BLaER1 (cell line): ENCODE measurements around the gene TANGO2.

Experiments used
- H3K27ac ChIP-seq: shearing (Covaris generic); formaldehyde crosslinking; 2 replicates; pipeline ENCODE4 v1.8.1; 2022
- H3K27me3 ChIP-seq: shearing (Covaris generic); formaldehyde crosslinking; 2 replicates; pipeline ENCODE4 v1.8.1; 2022
- H3K36me3 ChIP-seq: shearing (Covaris generic); formaldehyde crosslinking; 2 replicates; pipeline ENCODE4 v1.8.1; 2022
- H3K4me1 ChIP-seq: shearing (Covaris generic); formaldehyde crosslinking; 2 replicates; pipeline ENCODE4 v1.8.1; 2022
- H3K4me2 ChIP-seq: shearing (Covaris generic); formaldehyde crosslinking; 2 replicates; pipeline ENCODE4 v1.8.1; 2022
- H3K4me3 ChIP-seq: shearing (Covaris generic); formaldehyde crosslinking; 2 replicates; pipeline ENCODE4 v1.8.1; 2022
- H3K9ac ChIP-seq: shearing (Covaris generic); formaldehyde crosslinking; 2 replicates; pipeline ENCODE4 v1.8.1; 2022
- H3K9me3 ChIP-seq: shearing (Covaris generic); formaldehyde crosslinking; 2 replicates; pipeline ENCODE4 v1.8.1; 2022
- H4K20me1 ChIP-seq: shearing (Covaris generic); formaldehyde crosslinking; 2 replicates; pipeline ENCODE4 v1.8.1; 2022
- Cebpa-rat ChIP-seq: shearing (Covaris generic); IDR thresholded peaks from 2 replicates; pipeline ENCODE4 v1.8.1; 2022

The TANGO2 gene

GRCh38 chr22:20002128-20002527 lies 18.8 kb upstream of the TANGO2 start:
- H3K36me3 ChIP-seq, result no peaks in the 10 kb centered on the region; the same call in 1 of the 2 replicates
- no peaks in the 10 kb centered on the region for H4K20me1 ChIP-seq
- peak overlapping the region; percentile 78 for H3K4me2 ChIP-seq
- peaks cover 61% of the 10 kb centered on the region for H3K4me1 ChIP-seq
- H3K4me3 ChIP-seq, result no peak overlapping the region
- H3K27me3 ChIP-seq, result no peaks in the 10 kb centered on the region
- TF ChIP-seq Cebpa-rat, result no peak
- H3K27ac ChIP-seq, result peak overlapping the region; percentile 33; the same call in 1 of the 2 replicates
- H3K9me3 ChIP-seq, result peaks cover 17% of the 10 kb centered on the region
- H3K9ac ChIP-seq, result peak overlapping the region; percentile 25; the same call in 1 of the 2 replicates

DNA sequence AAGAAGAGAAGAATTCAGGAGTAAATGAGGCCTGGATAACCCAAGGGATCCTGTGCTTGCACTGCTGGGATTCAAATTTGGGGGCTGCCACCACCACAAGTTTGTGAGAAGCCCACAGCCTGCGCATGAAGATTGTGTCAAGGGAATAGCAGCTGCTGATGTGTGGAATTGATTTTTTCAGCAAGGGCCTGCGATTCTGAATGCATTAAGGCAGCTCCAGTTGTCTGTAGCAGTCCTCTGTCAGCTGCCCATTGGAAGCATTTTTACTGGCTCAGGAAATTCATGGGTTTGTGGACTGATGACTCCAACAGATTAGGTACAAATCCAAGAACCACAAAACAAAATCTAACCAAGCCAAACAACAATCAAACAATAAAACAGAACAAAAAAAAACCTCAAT lies 18.3 kb upstream of the TANGO2 start:
- H3K4me2 ChIP-seq, result peak overlapping the region; percentile 78
- H3K27ac ChIP-seq, result peak overlapping the region; percentile 33; the same call in 1 of the 2 replicates
- peaks cover 56% of the 10 kb centered on the region for H3K4me1 ChIP-seq
- H4K20me1 ChIP-seq, result no peaks in the 10 kb centered on the region
- peaks cover 17% of the 10 kb centered on the region for H3K9me3 ChIP-seq
- TF ChIP-seq Cebpa-rat, result no peak
- H3K9ac ChIP-seq, result peak overlapping the region; percentile 25; the same call in 1 of the 2 replicates
- H3K27me3 ChIP-seq, result no peaks in the 10 kb centered on the region
- no peaks in the 10 kb centered on the region; the same call in 1 of the 2 replicates for H3K36me3 ChIP-seq
- H3K4me3 ChIP-seq, result no peak overlapping the region

GRCh38 chr22:20003304-20003703 lies 17.6 kb upstream of the TANGO2 start:
- TF ChIP-seq Cebpa-rat, result no peak
- H3K9me3 ChIP-seq, result peaks cover 17% of the 10 kb centered on the region
- no peaks in the 10 kb centered on the region for H3K27me3 ChIP-seq
- no peak overlapping the region for H3K27ac ChIP-seq
- no peaks in the 10 kb centered on the region for H4K20me1 ChIP-seq
- H3K4me1 ChIP-seq, result peaks cover 49% of the 10 kb centered on the region
- H3K9ac ChIP-seq, result no peak overlapping the region
- no peak overlapping the region for H3K4me3 ChIP-seq
- H3K36me3 ChIP-seq, result no peaks in the 10 kb centered on the region; the same call in 1 of the 2 replicates
- H3K4me2 ChIP-seq, result no peak overlapping the region

DNA sequence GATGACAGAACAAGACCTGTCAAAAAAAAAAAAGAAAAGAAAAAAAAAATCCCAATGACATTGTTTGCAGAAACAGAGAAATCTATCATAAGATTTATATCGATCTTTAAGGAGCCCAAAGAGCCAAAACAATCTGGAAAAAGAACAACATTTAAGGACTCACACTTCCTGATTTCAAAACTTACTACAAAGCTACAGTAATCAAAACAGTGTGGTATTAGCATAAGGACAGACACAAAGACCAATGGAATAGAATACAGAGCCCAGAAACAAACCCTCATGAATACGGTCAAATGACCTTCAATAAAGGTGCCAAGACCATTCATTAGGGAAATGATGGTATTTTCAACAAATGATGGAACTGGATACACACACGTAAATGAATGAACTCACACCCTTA lies 16.4 kb upstream of the TANGO2 start:
- Histone ChIP-seq H3K27me3 (no peaks in the 10 kb centered on the region), H4K20me1 (no peaks in the 10 kb centered on the region), H3K9me3 (peaks cover 17% of the 10 kb centered on the region), H3K9ac (no peak overlapping the region), H3K4me1 (peaks cover 38% of the 10 kb centered on the region), H3K27ac (no peak overlapping the region), H3K4me3 (no peak overlapping the region), H3K36me3 (no peaks in the 10 kb centered on the region; the same call in 1 of the 2 replicates), H3K4me2 (no peak overlapping the region)
- TF ChIP-seq Cebpa-rat, result no peak

GRCh38 chr22:20008221-20008995 lies 12.5 kb upstream of the TANGO2 start:
- H3K4me1 ChIP-seq, result peaks cover 40% of the 10 kb centered on the region

GRCh38 chr22:20009018-20009491 lies 11.9 kb upstream of the TANGO2 start:
- Histone ChIP-seq H3K9me3 (peaks cover 7% of the 10 kb centered on the region), H3K27me3 (no peaks in the 10 kb centered on the region), H4K20me1 (no peaks in the 10 kb centered on the region), H3K4me1 (peaks cover 44% of the 10 kb centered on the region), H3K9ac (no peak overlapping the region), H3K36me3 (no peaks in the 10 kb centered on the region; the same call in 1 of the 2 replicates), H3K27ac (no peak overlapping the region), H3K4me2 (no peak overlapping the region), H3K4me3 (no peak overlapping the region)
- no peak for TF ChIP-seq Cebpa-rat

More at GRCh38 chr22:20008221-20008995, 12.5 kb upstream of the TANGO2 start:
- no peak overlapping the region for H3K9ac ChIP-seq
- no peaks in the 10 kb centered on the region for H4K20me1 ChIP-seq
- no peak overlapping the region for H3K4me2 ChIP-seq
- no peak for TF ChIP-seq Cebpa-rat
- H3K36me3 ChIP-seq, result no peaks in the 10 kb centered on the region; the same call in 1 of the 2 replicates
- H3K4me3 ChIP-seq, result no peak overlapping the region
- peaks cover 13% of the 10 kb centered on the region for H3K9me3 ChIP-seq
- no peak overlapping the region for H3K27ac ChIP-seq
- H3K27me3 ChIP-seq, result no peaks in the 10 kb centered on the region

DNA sequence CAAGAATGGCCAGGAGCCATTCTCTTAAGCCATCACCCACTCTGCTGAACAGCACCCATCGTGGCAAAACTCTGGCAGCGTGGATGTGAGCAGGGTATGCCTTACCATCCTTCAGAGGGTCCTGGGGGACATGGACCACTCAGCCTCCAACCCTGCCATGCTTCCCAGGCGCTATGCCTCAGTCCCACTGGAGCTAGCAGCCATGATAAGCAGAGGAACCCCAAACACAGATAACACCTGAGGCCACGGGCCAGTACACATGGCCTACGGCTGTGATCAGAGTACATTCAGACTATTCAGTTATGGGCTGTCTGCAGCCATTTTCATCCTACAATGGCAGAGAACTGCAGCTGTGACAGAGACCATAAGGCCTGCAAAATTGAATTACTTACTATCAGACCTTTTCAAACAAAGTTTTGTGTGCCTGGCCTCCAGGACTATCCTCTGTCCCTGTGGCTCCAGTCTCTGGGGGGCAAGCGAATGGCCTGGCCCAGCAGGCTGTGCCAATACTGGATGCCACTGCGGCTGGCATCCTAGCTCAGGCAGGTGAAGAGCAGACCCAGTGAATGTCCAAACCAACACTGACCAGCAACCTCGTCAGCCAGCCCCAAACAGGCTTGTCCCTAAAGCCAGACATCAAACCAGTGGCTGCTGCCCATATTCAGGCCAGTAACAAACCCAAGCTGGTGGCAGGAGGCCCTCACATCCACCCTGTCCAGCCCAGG lies 11.2 kb upstream of the TANGO2 start:
- H3K9ac ChIP-seq, result 0 out of 2 replicates have a peak overlapping the region, but pooled peaks have one; percentile 9
- no peak for TF ChIP-seq Cebpa-rat
- H3K4me1 ChIP-seq, result peaks cover 44% of the 10 kb centered on the region
- H4K20me1 ChIP-seq, result 0 out of 2 replicates have a peak, but pooled peaks cover 4% of the 10 kb centered on the region
- H3K27ac ChIP-seq, result peak overlapping the region; percentile 72
- peak overlapping the region; percentile 87 for H3K4me2 ChIP-seq
- H3K27me3 ChIP-seq, result peaks cover 4% of the 10 kb centered on the region
- peaks cover under 1% of the 10 kb centered on the region; the same call in 1 of the 2 replicates for H3K9me3 ChIP-seq
- H3K36me3 ChIP-seq, result no peaks in the 10 kb centered on the region
- no peak overlapping the region for H3K4me3 ChIP-seq

- peak overlapping the region; percentile 25; the same call in 1 of the 2 replicates for H3K4me3 ChIP-seq
- H3K9me3 ChIP-seq, result no peaks in the 10 kb centered on the region
- H3K36me3 ChIP-seq, result no peaks in the 10 kb centered on the region
- no peak for TF ChIP-seq Cebpa-rat
- H3K27me3 ChIP-seq, result peaks cover 11% of the 10 kb centered on the region
- H3K27ac ChIP-seq, result peak overlapping the region; percentile 72
- H3K9ac ChIP-seq, result peak overlapping the region; percentile 59
- peak overlapping the region; percentile 87 for H3K4me2 ChIP-seq
- peaks cover 49% of the 10 kb centered on the region for H3K4me1 ChIP-seq
- 0 out of 2 replicates have a peak, but pooled peaks cover 10% of the 10 kb centered on the region for H4K20me1 ChIP-seq
These were observed 10.4 kb upstream of the TANGO2 start for GRCh38 chr22:20010307-20011122.
